ENCODE data around the gene RFWD3. TPM values are rescaled to one million over a fixed set of nuclear protein-coding genes. Genes with fewer than 3 reads are reported as not detected.

Gene RFWD3
- total RNA-seq, 1 experiment from 2014 or later, result 118 TPM

DNA sequence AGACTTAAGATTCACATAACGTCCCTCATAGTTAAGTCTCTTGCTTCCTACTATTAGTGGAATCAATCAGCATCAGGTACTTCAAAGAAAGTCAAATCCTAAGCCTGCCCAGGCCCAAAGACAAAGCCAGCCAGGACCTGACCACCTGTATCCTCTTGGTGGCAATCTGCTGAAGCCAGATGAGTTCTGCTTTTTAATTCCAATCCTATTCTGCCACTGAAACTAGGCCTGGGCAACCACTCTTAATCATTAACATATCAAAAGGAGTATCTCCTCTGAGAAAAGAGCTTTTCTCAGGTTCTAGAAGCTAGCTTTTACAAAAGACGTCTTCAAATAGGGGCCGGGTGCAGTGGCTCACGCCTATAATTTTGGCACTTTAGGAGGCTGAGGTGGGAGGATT, 44.7 kb downstream of the RFWD3 start:
- no peaks in the 10 kb centered on the region for H3K27me3 Mint-ChIP-seq (ENCODE audit: insufficient read depth, unreplicated experiment)
- H3K9me3 Mint-ChIP-seq (ENCODE audit: unreplicated experiment), result no peaks in the 10 kb centered on the region
- H3K36me3 ChIP-seq (ENCODE audit: control insufficient read depth, insufficient read depth, low read length), result peaks cover 7% of the 10 kb centered on the region
- no peak overlapping the region for H3K4me3 Mint-ChIP-seq (ENCODE audit: unreplicated experiment)
- no peaks in the 10 kb centered on the region for H3K4me1 ChIP-seq
- ChIA-PET CTCF (no interaction called here), POLR2A (no interaction called here)
- TF ChIP-seq, protein P1, sequence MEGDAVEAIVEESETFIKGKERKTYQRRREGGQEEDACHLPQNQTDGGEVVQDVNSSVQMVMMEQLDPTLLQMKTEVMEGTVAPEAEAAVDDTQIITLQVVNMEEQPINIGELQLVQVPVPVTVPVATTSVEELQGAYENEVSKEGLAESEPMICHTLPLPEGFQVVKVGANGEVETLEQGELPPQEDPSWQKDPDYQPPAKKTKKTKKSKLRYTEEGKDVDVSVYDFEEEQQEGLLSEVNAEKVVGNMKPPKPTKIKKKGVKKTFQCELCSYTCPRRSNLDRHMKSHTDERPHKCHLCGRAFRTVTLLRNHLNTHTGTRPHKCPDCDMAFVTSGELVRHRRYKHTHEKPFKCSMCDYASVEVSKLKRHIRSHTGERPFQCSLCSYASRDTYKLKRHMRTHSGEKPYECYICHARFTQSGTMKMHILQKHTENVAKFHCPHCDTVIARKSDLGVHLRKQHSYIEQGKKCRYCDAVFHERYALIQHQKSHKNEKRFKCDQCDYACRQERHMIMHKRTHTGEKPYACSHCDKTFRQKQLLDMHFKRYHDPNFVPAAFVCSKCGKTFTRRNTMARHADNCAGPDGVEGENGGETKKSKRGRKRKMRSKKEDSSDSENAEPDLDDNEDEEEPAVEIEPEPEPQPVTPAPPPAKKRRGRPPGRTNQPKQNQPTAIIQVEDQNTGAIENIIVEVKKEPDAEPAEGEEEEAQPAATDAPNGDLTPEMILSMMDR (IDR thresholded peaks at IDR 0.05; ENCODE audit: insufficient read depth in 1 of 2, low read depth in 1 of 2, low read length in 1 of 2, severe bottlenecking in 1 of 2, unreplicated experiment in 1 of 2), result no peak
- DNase-seq, result peak in 1 of 2 experiments; percentile 4
- H3K9me3 ChIP-seq, result no peaks in the 10 kb centered on the region
- peaks cover 92% of the 10 kb centered on the region for H3K36me3 Mint-ChIP-seq (ENCODE audit: insufficient read depth, unreplicated experiment)
- intact Hi-C loops (cut with micrococcal nuclease; ENCODE audit: unreplicated experiment), result loop anchor here (5.0 kb wide), 1 partner anchor 155 kb away; no protein-coding TSS in a partner anchor
- no peak overlapping the region for H3K27ac Mint-ChIP-seq (ENCODE audit: unreplicated experiment)
- no peak overlapping the region for H3K4me3 ChIP-seq (ENCODE audit: low read depth, low read length)
- H3K27me3 ChIP-seq (replicated peaks; ENCODE audit: control insufficient read depth, insufficient read depth, low read length), result no peaks in the 10 kb centered on the region
- BruUV-seq (replicated peaks), result no TSS peak
- H3K4me1 Mint-ChIP-seq (ENCODE audit: low read depth, unreplicated experiment), result peaks cover 4% of the 10 kb centered on the region

DNA sequence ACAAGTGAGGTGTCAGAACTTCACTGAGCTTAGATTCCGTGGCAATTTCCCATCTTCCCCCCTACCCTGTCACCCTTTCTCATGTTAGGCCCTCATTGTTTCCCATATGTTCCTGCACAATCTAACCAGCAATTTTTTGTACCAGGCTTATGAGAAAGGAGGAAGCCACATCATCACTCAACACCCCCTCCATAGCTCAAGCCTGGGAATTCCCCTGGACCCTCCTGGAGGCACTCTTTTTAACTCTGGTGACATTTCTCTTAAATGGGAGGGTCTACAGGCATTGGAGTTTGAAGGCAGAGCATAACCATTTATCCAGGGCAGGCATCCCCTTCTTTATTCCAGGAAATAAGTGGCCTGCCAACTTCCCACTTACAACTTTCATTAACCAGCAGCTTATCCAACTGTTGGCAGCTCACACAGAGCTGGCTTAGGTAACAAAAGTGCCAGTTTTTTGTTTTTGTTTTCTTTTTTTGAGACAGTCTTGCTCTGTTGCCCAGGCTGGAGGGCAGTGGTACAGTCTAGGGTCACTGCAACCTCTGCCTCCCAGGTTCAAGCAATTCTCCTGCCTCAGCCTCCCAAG, 49.4 kb downstream of the RFWD3 start:
- no peak overlapping the region for H3K4me3 ChIP-seq (ENCODE audit: low read depth, low read length)
- ChIA-PET POLR2A (interaction anchor here (1.4 kb wide), 1 partner anchor 10 kb away, joined by 3 read pairs; the partner anchor contains the start of gene GLG1), CTCF (no interaction called here)
- intact Hi-C loops (cut with micrococcal nuclease; ENCODE audit: unreplicated experiment), result no loop called here
- no peaks in the 10 kb centered on the region for H3K9me3 ChIP-seq
- no peak for DNase-seq
- no peaks in the 10 kb centered on the region for H3K27me3 Mint-ChIP-seq (ENCODE audit: insufficient read depth, unreplicated experiment)
- H3K9me3 Mint-ChIP-seq (ENCODE audit: unreplicated experiment), result no peaks in the 10 kb centered on the region
- no peaks in the 10 kb centered on the region for H3K4me1 ChIP-seq
- TF ChIP-seq, protein P1 (IDR thresholded peaks at IDR 0.05; ENCODE audit: insufficient read depth in 1 of 2, low read depth in 1 of 2, low read length in 1 of 2, severe bottlenecking in 1 of 2, unreplicated experiment in 1 of 2), result no peak
- H3K36me3 Mint-ChIP-seq (ENCODE audit: insufficient read depth, unreplicated experiment), result peaks cover 60% of the 10 kb centered on the region
- no peak overlapping the region for H3K27ac Mint-ChIP-seq (ENCODE audit: unreplicated experiment)
- H3K27me3 ChIP-seq (replicated peaks; ENCODE audit: control insufficient read depth, insufficient read depth, low read length), result no peaks in the 10 kb centered on the region
- peaks cover 5% of the 10 kb centered on the region for H3K4me1 Mint-ChIP-seq (ENCODE audit: low read depth, unreplicated experiment)
- H3K36me3 ChIP-seq (ENCODE audit: control insufficient read depth, insufficient read depth, low read length), result no peaks in the 10 kb centered on the region; the same call in 1 of the 2 replicates
- no peak overlapping the region for H3K4me3 Mint-ChIP-seq (ENCODE audit: unreplicated experiment)
- no TSS peak for BruUV-seq (replicated peaks)

DNA sequence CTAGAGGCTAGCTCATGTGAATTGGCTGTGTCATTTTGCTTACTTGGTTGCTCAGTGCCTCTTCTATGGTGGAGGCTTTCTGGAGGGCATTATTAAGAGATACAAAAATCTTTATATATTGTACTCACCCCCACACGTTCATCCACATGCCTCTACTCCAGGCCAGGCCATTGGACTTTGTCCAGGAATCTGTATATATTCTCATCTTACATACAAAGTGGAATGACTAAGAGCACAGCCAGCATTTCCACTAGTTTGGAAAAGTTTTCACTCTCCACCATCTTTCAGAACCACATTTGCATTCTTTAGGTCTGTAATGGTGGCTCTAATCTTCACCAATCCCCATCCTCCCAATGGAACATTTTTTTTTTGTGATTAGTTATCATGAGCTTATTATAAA, 55.0 kb downstream of the RFWD3 start:
- BruUV-seq (replicated peaks), result no TSS peak
- H3K4me1 Mint-ChIP-seq (ENCODE audit: low read depth, unreplicated experiment), result peaks cover 6% of the 10 kb centered on the region
- DNase-seq, result no peak
- Histone ChIP-seq H3K36me3 (ENCODE audit: control insufficient read depth, insufficient read depth, low read length) (no peaks in the 10 kb centered on the region), H3K27me3 (replicated peaks; ENCODE audit: control insufficient read depth, insufficient read depth, low read length) (no peaks in the 10 kb centered on the region), H3K4me3 (ENCODE audit: low read depth, low read length) (no peak overlapping the region), H3K4me1 (peaks cover 15% of the 10 kb centered on the region), H3K9me3 (no peaks in the 10 kb centered on the region)
- no peaks in the 10 kb centered on the region for H3K27me3 Mint-ChIP-seq (ENCODE audit: insufficient read depth, unreplicated experiment)
- no peak overlapping the region for H3K4me3 Mint-ChIP-seq (ENCODE audit: unreplicated experiment)
- CTCF ChIA-PET, result no interaction called here
- H3K9me3 Mint-ChIP-seq (ENCODE audit: unreplicated experiment), result no peaks in the 10 kb centered on the region
- intact Hi-C loops (cut with micrococcal nuclease; ENCODE audit: unreplicated experiment), result no loop called here
- POLR2A ChIA-PET, result interaction anchor here (0.5 kb wide), 1 partner anchor 132 kb away, joined by 5 read pairs; no protein-coding TSS in a partner anchor
- TF ChIP-seq, protein P1 (IDR thresholded peaks at IDR 0.05; ENCODE audit: insufficient read depth in 1 of 2, low read depth in 1 of 2, low read length in 1 of 2, severe bottlenecking in 1 of 2, unreplicated experiment in 1 of 2), result no peak
- peaks cover 40% of the 10 kb centered on the region for H3K36me3 Mint-ChIP-seq (ENCODE audit: insufficient read depth, unreplicated experiment)
- H3K27ac Mint-ChIP-seq (ENCODE audit: unreplicated experiment), result no peak overlapping the region
